HG02981 (cell line): ENCODE data around the gene TRIM41.
"Not testable (repeated sequence)": the region's sequence is repeated elsewhere in the genome, so short reads cannot be mapped to it uniquely, and the experiment has no call there.

Source experiments
- ATAC-seq: cut with Tn5 transposase; IDR thresholded peaks from one replicate; pipeline ENCODE4 v1.9.1; 2021; ENCODE audit warnings: mild to moderate bottlenecking, moderate library complexity; ENCODE audit not compliant: unreplicated experiment

TRIM41 gene

DNA sequence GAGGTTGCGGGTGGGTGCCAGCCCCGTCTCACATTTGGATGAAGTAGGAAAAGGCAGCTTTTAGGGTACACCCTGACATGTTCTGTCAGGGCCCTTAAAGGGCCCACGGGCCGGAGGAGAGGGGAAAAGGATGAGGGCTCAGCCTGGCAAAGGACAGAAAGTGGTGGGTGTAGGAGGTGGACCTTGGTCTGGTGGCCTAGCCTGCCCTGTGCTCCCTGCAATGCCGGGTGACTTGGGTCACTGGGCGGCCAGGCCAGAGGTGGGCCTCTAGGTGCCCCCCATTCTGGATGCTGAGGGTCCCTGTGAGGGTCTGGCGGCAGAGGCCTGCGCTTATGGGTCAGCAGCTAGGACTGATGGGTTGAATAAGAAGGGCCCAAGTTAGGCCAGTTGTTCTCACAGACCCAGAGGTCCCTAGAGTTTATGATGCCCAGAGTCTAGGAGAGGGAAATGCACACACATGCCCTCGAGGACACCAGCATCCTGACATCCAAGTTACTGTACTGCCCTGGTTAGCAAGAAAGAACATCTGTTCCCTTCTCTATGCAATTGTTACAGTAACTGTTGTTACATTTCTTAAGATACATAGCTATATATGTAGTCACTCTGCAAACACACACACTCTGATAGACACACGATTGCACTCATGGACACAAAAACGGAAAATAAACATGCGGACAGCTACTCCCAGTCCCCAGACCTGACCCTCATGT, 30.6 kb upstream of the TRIM41 start:
- ATAC-seq = no peak

DNA sequence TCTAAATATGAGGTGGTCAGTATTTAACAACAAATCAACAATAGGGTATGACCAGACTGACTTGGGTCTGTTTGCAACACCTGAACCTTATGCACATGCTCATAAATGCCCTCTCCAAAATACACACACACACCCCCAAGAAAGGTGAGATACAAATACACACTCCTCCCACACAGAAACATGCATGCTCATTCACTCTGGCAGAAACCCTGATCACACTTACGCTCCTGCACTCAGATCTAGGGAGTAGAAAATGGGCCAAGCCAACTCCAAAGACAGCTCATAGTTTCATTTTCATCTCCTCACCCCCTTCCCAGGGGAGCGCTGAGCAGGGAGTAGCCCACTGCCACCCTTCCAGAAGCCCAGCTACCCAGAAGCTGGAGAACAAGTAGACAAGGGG, 29.4 kb upstream of the TRIM41 start:
- no peak for ATAC-seq

DNA sequence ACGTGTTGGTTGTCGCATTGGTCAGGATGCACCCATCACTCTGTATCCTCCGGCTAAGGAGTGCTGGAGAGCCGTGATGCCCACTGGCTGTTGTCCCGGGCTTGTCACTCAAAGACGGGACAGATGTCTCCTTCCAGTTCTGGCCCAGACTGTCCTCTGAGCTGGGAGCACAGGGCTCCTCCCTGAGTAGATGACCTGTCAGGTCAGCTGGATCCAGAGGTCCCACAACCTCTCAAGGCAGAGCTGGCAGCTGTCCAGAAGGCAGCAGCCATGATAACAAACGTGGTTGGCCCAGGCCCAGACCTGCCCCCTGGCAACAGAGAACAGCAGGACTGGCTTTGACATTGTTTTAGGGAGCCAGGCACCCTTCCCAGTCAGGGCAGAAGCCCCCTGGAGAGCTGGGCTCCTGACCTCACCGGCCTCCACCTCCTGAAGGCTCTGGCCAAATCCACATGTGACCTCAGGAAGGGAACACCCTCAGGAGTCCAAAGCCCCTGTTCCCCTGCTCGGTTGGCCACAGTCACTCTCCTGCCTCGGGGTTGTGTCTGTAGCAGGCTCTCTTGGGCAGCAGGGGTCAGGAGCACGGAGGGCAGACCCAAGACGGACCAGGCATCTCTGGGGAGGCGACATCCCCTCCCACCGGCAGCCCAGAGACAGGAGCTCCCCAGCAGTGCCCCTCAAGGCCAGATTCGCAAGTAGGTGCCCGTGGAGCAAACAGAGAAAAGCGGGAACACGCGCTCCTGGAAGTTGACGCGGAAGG, 28.4 kb upstream of the TRIM41 start:
- ATAC-seq = no peak

DNA sequence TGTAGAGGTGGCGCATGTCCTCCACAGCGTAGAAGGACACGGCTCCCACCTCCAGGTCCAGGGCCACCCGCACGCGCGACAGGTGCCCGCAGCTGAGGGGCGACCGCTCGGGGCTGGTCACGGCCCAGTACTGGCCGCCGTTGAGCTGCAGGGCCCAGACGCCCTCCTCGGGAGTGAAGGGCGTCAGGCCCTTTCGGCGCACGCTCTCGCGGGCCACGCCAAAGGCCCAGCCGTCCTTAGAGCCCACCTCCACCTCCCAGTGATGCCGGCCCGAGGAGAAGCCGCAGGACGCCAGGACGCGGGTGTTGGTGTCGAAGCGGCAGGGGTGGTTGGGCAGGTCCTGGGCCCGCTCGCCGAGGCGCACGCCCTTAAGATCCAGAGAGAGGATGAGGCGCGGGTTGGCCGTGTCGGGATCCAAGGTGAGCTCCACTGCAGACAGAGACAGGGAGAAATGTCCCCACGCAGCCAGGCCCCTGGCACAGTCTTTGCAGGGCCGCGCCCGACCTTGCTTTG, 27.8 kb upstream of the TRIM41 start:
- ATAC-seq = no peak

DNA sequence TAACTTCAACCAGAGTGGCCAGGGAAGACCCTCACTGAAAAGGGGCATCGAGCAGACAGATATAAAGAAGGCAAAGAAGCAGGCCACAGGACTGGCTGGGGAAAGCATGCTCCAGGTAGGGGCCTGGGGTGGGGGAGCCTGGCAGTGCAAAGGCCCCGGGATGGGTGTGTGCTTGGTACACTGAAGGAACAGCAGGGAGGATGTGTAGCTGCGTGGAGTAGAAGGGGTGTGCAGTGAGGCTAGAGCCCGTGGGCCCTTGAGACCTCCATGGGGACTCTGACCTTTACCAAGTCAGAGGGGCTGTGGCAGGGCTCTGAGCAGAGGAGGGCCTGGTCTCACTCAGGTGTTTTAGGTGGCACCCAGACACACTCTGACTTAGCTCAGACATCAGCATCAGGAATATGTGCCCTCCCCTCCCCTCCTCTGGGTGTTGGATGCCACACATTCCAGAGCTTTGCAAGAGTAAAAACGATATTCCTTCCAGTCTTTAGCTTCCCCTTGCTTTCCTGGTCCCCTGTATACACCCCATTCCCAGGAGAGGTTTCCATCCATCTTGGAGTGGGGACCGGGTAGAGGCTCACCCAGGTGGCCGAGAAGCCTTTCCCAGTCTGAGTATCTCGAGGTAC, 25.6 kb upstream of the TRIM41 start:
- no peak for ATAC-seq

DNA sequence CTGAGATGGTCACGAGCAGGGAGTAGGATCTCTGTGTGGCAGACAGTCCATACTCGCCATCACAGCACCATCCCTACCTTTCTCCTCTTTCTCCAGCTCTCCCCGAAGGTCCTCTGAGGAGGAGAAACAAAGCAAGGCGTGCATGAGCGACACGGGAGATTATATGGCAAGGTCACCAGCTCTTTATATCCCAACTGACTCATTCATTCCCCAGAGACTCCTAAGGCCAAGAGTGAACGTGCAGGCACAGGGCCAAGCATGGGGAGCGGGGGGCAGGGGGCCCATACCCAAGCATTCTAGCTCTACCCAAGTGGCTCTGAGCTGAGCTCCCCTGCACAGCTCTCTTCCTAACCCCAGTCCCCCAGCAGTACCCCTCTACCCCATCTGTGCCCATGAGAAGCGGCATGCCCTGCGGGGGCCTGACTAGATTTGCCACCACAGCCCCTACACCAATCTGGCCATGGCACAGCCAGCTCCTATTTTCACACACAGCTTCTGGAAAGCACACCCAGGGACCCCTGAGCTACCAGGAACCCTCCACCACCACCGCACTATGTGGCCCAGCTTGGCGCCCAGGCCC, 24.9 kb upstream of the TRIM41 start:
- ATAC-seq = no peak

DNA sequence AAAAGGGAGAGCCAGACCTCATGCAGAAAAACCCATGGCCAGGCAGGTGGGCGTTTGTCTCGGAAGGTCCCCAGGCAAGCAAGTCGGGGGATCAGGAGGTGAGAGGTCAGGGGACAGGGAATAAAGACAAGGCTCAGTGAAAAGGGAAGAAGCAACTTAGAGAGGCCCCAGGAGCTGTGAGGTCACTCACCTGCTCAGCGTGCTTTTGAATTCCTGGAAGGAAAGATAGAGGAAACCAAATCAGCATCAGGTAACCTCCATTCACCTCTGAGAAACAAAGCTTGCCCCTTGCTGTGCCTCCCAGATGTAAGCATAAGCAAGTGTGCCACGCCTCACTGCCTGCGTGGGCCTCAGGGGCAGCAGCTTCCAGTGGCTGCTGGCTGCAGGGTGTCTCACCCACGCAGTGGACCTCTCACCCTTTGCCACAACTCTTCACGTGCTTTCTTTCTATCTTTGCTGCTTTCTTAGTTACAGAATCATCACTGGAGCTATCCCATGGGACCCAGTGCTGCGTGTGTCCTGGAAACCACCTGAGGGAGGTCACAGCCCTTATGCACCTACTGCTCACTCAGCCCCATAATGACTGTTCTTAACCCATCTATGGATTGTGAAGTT, 24.1 kb upstream of the TRIM41 start:
- ATAC-seq = peak; percentile 80

DNA sequence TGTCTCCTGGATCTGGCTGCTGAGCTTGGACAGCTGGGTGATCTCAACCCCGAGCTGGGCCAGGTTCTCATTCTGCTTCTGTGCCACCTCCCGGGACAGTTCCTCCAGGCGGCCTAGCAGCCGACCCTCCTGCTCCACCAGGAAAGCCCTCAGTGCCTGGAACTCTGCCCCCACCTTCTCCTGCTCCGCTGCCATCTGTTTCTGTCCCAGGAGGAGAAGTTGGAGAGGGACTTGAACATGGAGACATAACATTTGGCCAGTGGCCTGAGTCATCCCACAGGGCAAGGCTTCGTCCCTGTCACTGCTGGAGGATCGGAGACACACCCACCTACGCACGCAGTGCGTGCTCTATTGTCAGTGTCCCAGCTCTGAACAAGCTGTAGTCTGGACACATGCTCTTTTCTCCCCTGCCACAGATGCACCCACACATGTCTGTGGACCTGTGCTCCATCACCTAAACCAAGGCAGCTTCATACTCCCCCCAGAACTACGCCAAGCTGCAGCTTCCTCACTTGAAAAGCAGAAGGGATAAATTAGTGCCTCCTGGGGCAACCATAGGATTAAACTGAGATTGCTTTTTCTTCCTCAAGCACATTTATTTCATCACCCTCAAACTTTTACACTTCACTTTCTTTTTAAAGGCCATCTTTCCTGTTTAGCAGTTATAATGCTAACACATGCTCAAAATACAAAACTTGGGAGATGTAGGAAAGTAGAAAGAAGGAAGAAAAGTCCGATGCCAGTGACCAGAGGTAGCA, 23.0 kb upstream of the TRIM41 start:
- ATAC-seq = no peak

DNA sequence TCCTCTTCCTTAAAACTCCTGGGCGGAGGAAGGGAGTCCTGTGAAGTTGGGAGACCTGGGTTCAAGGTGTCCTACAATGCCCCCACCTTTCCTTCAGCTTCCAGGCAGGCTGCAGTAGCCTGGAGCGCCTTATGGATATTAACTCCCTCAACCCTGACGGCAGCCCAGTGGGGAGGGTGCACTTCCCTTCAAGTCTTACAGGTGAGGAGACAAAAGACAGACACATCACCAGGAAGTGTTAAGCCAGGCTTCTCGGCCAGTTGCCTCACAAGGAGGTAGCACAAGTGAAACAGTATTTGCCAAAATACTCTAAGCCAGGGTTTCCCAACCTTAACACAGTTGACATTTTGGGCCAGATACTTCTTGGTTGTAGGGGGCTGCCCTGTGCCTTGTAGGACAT, 22.3 kb upstream of the TRIM41 start:
- ATAC-seq = no peak

DNA sequence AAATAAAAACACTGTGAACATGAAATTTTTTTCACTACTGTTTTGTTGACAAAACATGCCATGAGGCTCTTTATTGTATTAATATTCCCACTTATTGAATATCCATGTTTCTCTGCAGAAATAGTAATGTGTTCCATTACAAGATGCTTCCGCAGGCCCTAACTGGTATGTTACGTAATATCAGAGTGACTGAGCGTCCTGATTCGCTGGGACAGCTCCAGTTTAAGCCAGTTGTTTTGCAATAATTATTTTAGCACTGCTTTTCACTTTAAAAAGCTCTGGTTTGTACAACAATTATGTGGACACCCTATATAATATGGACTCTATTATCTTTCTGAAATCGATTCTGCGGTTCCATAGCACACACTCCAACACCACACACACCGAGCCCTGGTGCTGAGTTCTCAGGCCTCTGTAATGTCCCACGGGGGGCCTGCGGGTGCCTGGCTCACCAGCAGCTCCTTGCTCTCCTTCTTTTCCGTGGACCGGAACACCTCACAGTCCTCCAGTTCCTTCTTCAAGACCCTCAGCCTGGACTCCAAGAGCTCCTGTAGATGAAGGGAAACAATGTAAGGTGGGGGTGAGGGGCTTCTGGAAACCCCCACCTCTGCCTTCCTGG, 19.9 kb upstream of the TRIM41 start:
- no peak for ATAC-seq

DNA sequence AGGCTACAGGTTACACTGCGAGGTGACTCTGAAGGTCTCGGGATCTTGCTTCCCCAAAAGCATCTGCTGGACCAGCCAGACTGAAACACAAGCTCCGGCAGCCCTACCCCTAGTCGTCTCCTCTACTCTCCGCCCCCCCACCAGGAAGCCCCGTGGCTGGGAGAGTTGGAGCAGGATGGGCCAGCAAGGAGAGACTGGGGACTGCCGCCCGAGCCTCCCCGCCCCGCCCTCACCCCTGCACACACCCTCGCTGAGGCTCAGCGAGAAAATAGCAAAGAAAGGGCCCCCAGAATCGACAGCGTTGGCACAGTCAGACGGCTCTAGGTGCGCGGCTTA, 19.3 kb upstream of the TRIM41 start:
- ATAC-seq = no peak

DNA sequence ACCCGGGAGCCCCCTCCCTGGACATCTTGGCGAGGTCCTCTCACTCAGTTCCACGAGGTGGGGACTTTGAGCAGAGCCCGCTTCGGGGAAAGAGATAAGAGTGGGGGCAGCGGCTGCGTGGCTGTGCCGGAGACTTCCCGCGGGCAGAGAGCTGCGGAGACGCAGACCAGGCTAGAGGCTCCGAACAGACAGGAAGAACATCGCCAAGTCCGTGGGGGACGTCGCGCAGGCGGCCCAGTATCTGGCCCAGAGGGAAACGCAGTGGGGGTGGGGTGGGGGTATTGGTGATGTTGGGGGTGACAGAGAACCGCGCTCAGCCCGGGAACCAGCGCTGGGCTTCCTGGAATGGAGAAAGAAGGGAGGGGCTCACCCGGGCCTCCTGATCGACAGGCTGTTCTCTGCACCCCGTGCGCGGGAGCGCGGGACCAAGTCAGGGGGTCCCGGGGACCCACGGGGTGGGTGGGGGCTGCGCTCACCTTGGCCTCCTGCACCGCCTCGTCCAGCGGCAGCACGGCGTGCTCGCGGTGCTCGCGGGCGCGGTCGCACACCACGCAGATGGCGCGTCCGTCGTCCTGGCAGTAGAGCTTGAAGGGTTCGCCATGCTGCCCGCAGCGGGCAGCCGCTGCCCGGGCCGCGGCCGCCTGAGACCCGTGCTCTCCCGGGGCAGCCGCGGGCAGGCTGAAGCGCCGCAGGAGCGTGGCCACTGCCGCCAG, 18.8 kb upstream of the TRIM41 start:
- no peak for ATAC-seq

DNA sequence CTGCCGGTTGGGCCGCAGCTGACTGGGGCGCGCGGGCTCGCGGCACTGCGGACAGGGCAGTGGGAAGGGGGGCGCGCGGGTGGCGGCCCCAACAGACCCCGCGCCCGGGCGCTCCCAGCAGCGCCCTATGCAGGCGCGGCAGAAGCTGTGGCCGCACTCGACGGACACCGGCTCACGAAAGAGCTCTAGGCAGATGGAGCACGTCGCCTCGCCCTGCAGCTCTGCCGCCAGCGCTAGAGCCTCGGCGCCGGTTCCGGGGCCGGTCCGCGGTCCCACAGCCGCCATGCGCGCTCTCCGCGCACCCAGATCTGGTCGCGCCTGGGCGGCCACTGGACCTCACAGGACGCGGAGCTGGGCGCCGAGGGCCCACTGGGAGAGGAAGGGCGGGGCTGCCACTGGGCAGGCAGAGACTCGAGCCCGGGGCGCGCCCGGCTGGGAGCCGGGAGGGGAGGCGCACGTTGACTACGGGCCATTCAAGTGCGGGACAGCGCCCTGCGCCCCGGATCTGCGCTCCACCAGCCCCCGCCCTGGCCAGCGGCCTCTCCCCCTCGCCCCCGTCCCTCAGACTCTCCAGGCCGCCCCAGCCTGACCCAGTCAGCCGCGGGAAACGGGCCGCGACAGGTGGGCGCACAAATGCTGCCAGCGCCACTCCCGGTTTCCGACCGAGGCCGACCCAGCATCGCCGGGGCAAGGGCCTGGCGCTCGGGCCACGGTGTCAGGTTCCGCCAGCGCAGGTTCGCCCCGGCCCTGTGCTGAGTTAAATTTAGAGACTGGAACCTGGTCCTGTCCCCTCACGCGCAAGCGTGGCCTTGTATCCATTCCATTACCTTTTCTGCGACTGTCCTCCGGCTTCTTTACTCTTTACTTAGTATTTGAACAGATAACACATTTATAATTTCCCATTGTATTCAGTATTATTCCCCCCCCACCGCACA, 18.0 kb upstream of the TRIM41 start, which contains the start of gene TRIM7:
TSS of gene TRIM7 (minus strand) at position 371 of the 935 bp plus-strand sequence. CDS start at position 285, 86 bp downstream.
- no peak for ATAC-seq

DNA sequence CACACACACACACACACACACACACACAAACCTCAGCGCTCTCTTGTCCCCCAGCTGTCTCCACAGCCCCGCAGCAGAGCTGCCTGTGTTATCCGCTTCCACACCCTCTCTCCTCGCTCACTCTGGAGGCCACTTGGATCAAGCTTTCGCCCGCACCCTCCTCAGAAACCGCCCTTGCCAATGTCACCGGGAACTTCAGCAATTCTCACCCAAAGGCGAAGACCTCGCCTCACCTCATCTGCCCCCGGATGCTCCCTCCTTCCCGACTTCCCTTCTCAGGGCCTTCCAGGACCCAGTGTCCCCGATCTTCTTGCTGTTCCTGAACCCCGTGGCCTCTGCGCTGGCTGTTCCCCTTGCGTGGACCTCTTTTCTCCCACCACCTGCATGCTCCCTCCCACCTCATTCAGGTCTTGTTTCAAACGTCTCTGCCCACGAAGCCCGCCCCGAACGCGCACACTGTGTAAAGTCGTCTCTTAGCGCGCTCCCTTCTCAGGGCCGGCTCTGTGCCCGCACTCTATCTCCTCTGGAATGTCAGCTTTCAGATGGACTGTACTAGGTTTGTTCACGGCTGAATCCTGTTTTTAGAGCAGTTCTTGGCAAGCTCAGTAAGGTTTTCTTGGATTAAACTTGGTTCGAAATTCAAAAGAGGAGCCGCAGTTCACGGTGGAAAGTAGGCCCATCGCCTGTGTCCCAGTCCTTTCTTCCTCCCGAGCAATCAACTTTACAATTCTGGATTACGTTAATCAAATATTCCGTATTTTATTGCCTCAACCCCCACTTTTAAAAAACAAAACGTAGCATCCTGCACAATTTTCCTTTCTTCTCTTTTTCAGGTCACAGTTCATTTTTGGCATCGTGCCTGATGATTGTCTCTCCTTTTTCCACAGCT, 17.1 kb upstream of the TRIM41 start:
- ATAC-seq = no peak

DNA sequence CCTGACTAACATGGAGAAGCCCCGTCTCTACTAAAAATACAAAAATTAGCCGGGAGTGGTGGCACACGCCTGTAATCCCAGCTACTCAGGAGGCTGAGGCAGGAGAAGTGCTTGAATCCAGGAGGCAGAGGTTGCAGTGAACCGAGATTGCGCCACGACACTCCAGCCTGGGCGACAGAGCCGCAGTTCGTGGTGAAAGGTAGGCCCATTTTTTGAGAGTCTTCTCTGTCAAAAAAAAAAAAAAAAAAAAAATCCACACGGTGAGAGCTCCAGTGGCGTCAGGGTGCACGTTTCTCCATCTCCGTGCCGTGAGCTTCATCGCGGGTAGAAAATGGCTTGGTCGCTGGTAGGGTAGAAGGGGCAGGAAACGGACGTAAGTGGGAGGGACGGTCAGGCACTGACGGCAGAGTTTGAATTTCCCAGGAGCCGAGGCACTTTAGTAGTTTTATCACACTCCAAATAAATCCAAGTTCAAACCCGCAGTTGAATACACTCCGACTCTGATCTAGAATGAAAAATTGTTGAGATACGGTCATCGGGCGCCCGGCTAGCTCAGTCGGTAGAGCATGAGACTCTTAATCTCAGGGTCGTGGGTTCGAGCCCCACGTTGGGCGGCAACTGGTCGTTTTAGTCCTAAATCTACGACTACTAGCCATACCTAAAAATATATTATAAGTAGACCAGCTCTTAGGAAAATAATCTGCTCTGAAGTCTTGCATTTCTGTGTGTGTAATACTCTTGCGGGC, 15.7 kb upstream of the TRIM41 start:
- peak; percentile 37 for ATAC-seq

DNA sequence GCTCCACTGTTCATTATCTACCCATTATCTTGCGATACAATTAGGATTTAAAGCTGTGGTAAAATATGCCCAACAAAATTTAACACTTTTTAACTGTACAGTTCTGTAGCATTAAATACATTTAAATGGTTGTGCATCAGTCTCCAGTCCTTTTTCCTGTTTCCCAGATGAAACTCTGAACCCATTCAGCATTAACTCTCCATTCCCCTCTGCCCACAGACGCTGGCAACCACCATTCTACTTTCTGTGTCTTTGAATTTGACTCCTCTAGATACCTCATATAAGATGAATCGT, 15.2 kb upstream of the TRIM41 start:
- no peak for ATAC-seq

DNA sequence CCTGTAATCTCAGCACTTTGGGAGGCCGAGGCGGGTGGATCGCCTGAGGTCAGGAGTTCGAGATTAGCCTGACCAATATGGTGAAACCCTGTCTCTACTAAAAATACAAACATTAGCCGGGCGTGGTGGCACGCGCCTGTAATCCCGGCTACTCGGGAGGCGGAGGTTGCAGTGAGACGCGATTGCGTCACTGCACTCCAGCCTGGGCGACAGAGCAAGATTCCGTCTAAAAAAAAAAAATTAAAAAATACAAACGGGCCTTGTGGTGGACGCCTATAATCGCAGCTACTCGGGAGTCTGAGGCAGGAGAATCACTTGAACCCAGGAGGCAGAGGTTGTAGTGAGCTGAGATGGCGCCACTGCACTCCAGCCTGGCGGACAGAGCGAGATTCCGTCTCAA, 14.1 kb upstream of the TRIM41 start:
- not testable (repeated sequence) for ATAC-seq
